ENCODE data around the gene DDX59. TPM values are rescaled to one million over a fixed set of nuclear protein-coding genes. Genes with fewer than 3 reads are reported as not detected.

DDX59 gene
- 10 to 100 TPM; 24.1 to 27.8 TPM for total RNA-seq

- ChIA-PET CTCF (interaction anchor here (0.5 to 2.6 kb wide), 10 partner anchors 13 to 219 kb away, joined by 3 to 51 read pairs (median 4); no protein-coding TSS in a partner anchor), POLR2A (interaction anchor here (0.6 to 2.0 kb wide), 13 partner anchors 10 to 1256 kb away, joined by 3 to 22 read pairs (median 3); no protein-coding TSS in a partner anchor)
- peak within 1 kb of the TSS; percentile 96 for H3K27ac Mint-ChIP-seq
- peaks cover 20% of the 10 kb centered on the region for H3K36me3 Mint-ChIP-seq (ENCODE audit: low read depth)
- DNase-seq (peak; percentile 91), ATAC-seq (peak; percentile 94)
- H3K4me1 Mint-ChIP-seq (ENCODE audit: low read depth): peaks cover 36% of the 10 kb centered on the region
- no peaks in the 10 kb centered on the region for H3K9me3 Mint-ChIP-seq (ENCODE audit: insufficient read depth)
- no peaks in the 10 kb centered on the region for H3K27me3 Mint-ChIP-seq (ENCODE audit: low read depth)
- peak within 1 kb of the TSS; percentile 97 for H3K4me3 Mint-ChIP-seq
Measured at GRCh38 chr1:200669314-200670241, at the start of gene DDX59. Gene DDX59, minus strand, starts transcription at chr1:200669907. Its CDS starts 3,167 bp downstream, at chr1:200666740.

- H3K27ac Mint-ChIP-seq: no peak overlapping the region
- peaks cover 24% of the 10 kb centered on the region for H3K27me3 Mint-ChIP-seq (ENCODE audit: low read depth)
- H3K36me3 Mint-ChIP-seq (ENCODE audit: low read depth): no peaks in the 10 kb centered on the region
- H3K4me1 Mint-ChIP-seq (ENCODE audit: low read depth): no peaks in the 10 kb centered on the region
- H3K4me3 Mint-ChIP-seq: no peak overlapping the region
- ATAC-seq (no peak), DNase-seq (no peak)
- ChIA-PET CTCF (no interaction called here), POLR2A (no interaction called here)
- H3K9me3 Mint-ChIP-seq (ENCODE audit: insufficient read depth): no peaks in the 10 kb centered on the region
Measured at GRCh38 chr1:200714504-200715187, 44.9 kb upstream of the DDX59 start.

GRCh38 chr1:200710166-200710565, 40.5 kb upstream of the DDX59 start:
- CTCF ChIA-PET: interaction anchor here (0.9 kb wide), 1 partner anchor 10 kb away, joined by 3 read pairs; no protein-coding TSS in a partner anchor
- no peak overlapping the region for H3K27ac Mint-ChIP-seq
- H3K27me3 Mint-ChIP-seq (ENCODE audit: low read depth): peaks cover 7% of the 10 kb centered on the region
- H3K4me3 Mint-ChIP-seq: no peak overlapping the region
- no peaks in the 10 kb centered on the region for H3K4me1 Mint-ChIP-seq (ENCODE audit: low read depth)
- POLR2A ChIA-PET: no interaction called here
- ATAC-seq: no peak
- H3K36me3 Mint-ChIP-seq (ENCODE audit: low read depth): no peaks in the 10 kb centered on the region
- no peak for DNase-seq
- no peaks in the 10 kb centered on the region for H3K9me3 Mint-ChIP-seq (ENCODE audit: insufficient read depth)

- H3K36me3 Mint-ChIP-seq (ENCODE audit: low read depth): no peaks in the 10 kb centered on the region
Measured at GRCh38 chr1:200708769-200709168, 39.1 kb upstream of the DDX59 start.

GRCh38 chr1:200708161-200708560, 38.5 kb upstream of the DDX59 start:
- no peaks in the 10 kb centered on the region for H3K4me1 Mint-ChIP-seq (ENCODE audit: low read depth)
- no peaks in the 10 kb centered on the region for H3K9me3 Mint-ChIP-seq (ENCODE audit: insufficient read depth)
- no peak overlapping the region for H3K27ac Mint-ChIP-seq
- CTCF ChIA-PET: no interaction called here
- ATAC-seq (no peak), DNase-seq (no peak)
- H3K36me3 Mint-ChIP-seq (ENCODE audit: low read depth): no peaks in the 10 kb centered on the region
- POLR2A ChIA-PET: no interaction called here
- no peak overlapping the region for H3K4me3 Mint-ChIP-seq
- H3K27me3 Mint-ChIP-seq (ENCODE audit: low read depth): peaks cover 4% of the 10 kb centered on the region

More at GRCh38 chr1:200708769-200709168, 39.1 kb upstream of the DDX59 start:
- no peaks in the 10 kb centered on the region for H3K4me1 Mint-ChIP-seq (ENCODE audit: low read depth)
- POLR2A ChIA-PET: no interaction called here
- DNase-seq (no peak), ATAC-seq (no peak)
- H3K9me3 Mint-ChIP-seq (ENCODE audit: insufficient read depth): no peaks in the 10 kb centered on the region
- no peak overlapping the region for H3K4me3 Mint-ChIP-seq
- H3K27ac Mint-ChIP-seq: no peak overlapping the region
- peaks cover 5% of the 10 kb centered on the region for H3K27me3 Mint-ChIP-seq (ENCODE audit: low read depth)
- CTCF ChIA-PET: interaction anchor here (0.9 kb wide), 1 partner anchor 39 kb away, joined by 3 read pairs; the partner anchor contains the start of gene DDX59

GRCh38 chr1:200707116-200707515, 37.4 kb upstream of the DDX59 start:
- no peak overlapping the region for H3K4me3 Mint-ChIP-seq
- H3K36me3 Mint-ChIP-seq (ENCODE audit: low read depth): no peaks in the 10 kb centered on the region
- no peaks in the 10 kb centered on the region for H3K9me3 Mint-ChIP-seq (ENCODE audit: insufficient read depth)
- CTCF ChIA-PET: no interaction called here
- peaks cover 6% of the 10 kb centered on the region for H3K27me3 Mint-ChIP-seq (ENCODE audit: low read depth)
- POLR2A ChIA-PET: no interaction called here
- H3K27ac Mint-ChIP-seq: no peak overlapping the region
- H3K4me1 Mint-ChIP-seq (ENCODE audit: low read depth): no peaks in the 10 kb centered on the region
- no peak for ATAC-seq
- no peak for DNase-seq

- H3K36me3 Mint-ChIP-seq (ENCODE audit: low read depth): no peaks in the 10 kb centered on the region
- ATAC-seq (no peak), DNase-seq (no peak)
- no peak overlapping the region for H3K27ac Mint-ChIP-seq
- H3K9me3 Mint-ChIP-seq (ENCODE audit: insufficient read depth): no peaks in the 10 kb centered on the region
- ChIA-PET POLR2A (no interaction called here), CTCF (interaction anchor here (0.7 kb wide), 1 partner anchor 79 kb away, joined by 3 read pairs; no protein-coding TSS in a partner anchor)
- no peak overlapping the region for H3K4me3 Mint-ChIP-seq
- H3K4me1 Mint-ChIP-seq (ENCODE audit: low read depth): no peaks in the 10 kb centered on the region
- peaks cover 7% of the 10 kb centered on the region for H3K27me3 Mint-ChIP-seq (ENCODE audit: low read depth)
Measured at GRCh38 chr1:200706111-200706814, 36.6 kb upstream of the DDX59 start.

- ChIA-PET CTCF (no interaction called here), POLR2A (no interaction called here)
Measured at GRCh38 chr1:200704986-200705500, 35.3 kb upstream of the DDX59 start.

GRCh38 chr1:200699871-200700270, 30.2 kb upstream of the DDX59 start:
- H3K4me3 Mint-ChIP-seq: no peak overlapping the region
- H3K27ac Mint-ChIP-seq: no peak overlapping the region
- ChIA-PET CTCF (no interaction called here), POLR2A (no interaction called here)
- H3K4me1 Mint-ChIP-seq (ENCODE audit: low read depth): no peaks in the 10 kb centered on the region
- ATAC-seq: no peak
- no peaks in the 10 kb centered on the region for H3K9me3 Mint-ChIP-seq (ENCODE audit: insufficient read depth)
- H3K27me3 Mint-ChIP-seq (ENCODE audit: low read depth): peaks cover 8% of the 10 kb centered on the region
- no peaks in the 10 kb centered on the region for H3K36me3 Mint-ChIP-seq (ENCODE audit: low read depth)
- no peak for DNase-seq

More at GRCh38 chr1:200704986-200705500, 35.3 kb upstream of the DDX59 start:
- no peak for DNase-seq
- no peaks in the 10 kb centered on the region for H3K4me1 Mint-ChIP-seq (ENCODE audit: low read depth)
- H3K36me3 Mint-ChIP-seq (ENCODE audit: low read depth): no peaks in the 10 kb centered on the region
- H3K27me3 Mint-ChIP-seq (ENCODE audit: low read depth): peaks cover 9% of the 10 kb centered on the region
- H3K4me3 Mint-ChIP-seq: no peak overlapping the region
- H3K27ac Mint-ChIP-seq: no peak overlapping the region
- ATAC-seq: no peak
- no peaks in the 10 kb centered on the region for H3K9me3 Mint-ChIP-seq (ENCODE audit: insufficient read depth)

- no peak for ATAC-seq
- Mint-ChIP-seq H3K27me3 (ENCODE audit: low read depth) (peaks cover 12% of the 10 kb centered on the region), H3K4me3 (no peak overlapping the region), H3K9me3 (ENCODE audit: insufficient read depth) (no peaks in the 10 kb centered on the region), H3K27ac (no peak overlapping the region), H3K36me3 (ENCODE audit: low read depth) (no peaks in the 10 kb centered on the region), H3K4me1 (ENCODE audit: low read depth) (no peaks in the 10 kb centered on the region)
- POLR2A ChIA-PET: no interaction called here
- no peak for DNase-seq
- CTCF ChIA-PET: no interaction called here
Measured at GRCh38 chr1:200694738-200695137, 25.0 kb upstream of the DDX59 start.

- Mint-ChIP-seq H3K4me1 (ENCODE audit: low read depth) (no peaks in the 10 kb centered on the region), H3K9me3 (ENCODE audit: insufficient read depth) (no peaks in the 10 kb centered on the region), H3K4me3 (no peak overlapping the region), H3K27ac (no peak overlapping the region), H3K27me3 (ENCODE audit: low read depth) (peaks cover 12% of the 10 kb centered on the region), H3K36me3 (ENCODE audit: low read depth) (no peaks in the 10 kb centered on the region)
- ChIA-PET CTCF (no interaction called here), POLR2A (no interaction called here)
- ATAC-seq (no peak), DNase-seq (no peak)
Measured at GRCh38 chr1:200693327-200693726, 23.6 kb upstream of the DDX59 start.
